ENCODE measurements around the gene PCNX2.

- TF ChIP-seq ZFX (IDR thresholded peaks at IDR 0.05; ENCODE audit: borderline replicate concordance), result no peak
- TF ChIP-seq CTCF (IDR thresholded peaks at IDR 0.05), result no peak
Observed at GRCh38 chr1:233045588-233045987, 249.9 kb downstream of the PCNX2 start.

Data from 22Rv1 (cell line).